NCI-H345 (cell line): ENCODE data around the gene FSCN2.

ENCODE experiments used
- DNase-seq: peaks from one replicate; lab custom pipeline; 2025; lab: John Stamatoyannopoulos, UW

FSCN2 gene

GRCh38 chr17:81489998-81490992 lies 37.9 kb upstream of the FSCN2 start:
- no peak for DNase-seq

- no peak for DNase-seq
Observed at GRCh38 chr17:81491181-81491581, 37.0 kb upstream of the FSCN2 start.

GRCh38 chr17:81491761-81492160 lies 36.4 kb upstream of the FSCN2 start:
- no peak for DNase-seq

GRCh38 chr17:81492202-81492601 lies 36.0 kb upstream of the FSCN2 start:
- no peak for DNase-seq

GRCh38 chr17:81492706-81493105 lies 35.5 kb upstream of the FSCN2 start:
- DNase-seq = no peak

GRCh38 chr17:81493198-81494038 lies 34.8 kb upstream of the FSCN2 start:
- DNase-seq = no peak

- peak; percentile 35 for DNase-seq
Observed at GRCh38 chr17:81494626-81495377, 33.4 kb upstream of the FSCN2 start.

- DNase-seq = no peak
Observed at GRCh38 chr17:81498953-81499600, 29.1 kb upstream of the FSCN2 start.

GRCh38 chr17:81499601-81499970 lies 28.6 kb upstream of the FSCN2 start:
- DNase-seq = no peak

- DNase-seq = no peak
Observed at GRCh38 chr17:81500047-81500446, 28.1 kb upstream of the FSCN2 start.

- no peak for DNase-seq
Observed at GRCh38 chr17:81502471-81503017, 25.6 kb upstream of the FSCN2 start.

- DNase-seq = no peak
Observed at GRCh38 chr17:81503619-81504018, 24.6 kb upstream of the FSCN2 start.

GRCh38 chr17:81508639-81509206 lies 19.5 kb upstream of the FSCN2 start:
- DNase-seq = no peak

GRCh38 chr17:81509207-81509971 lies 18.8 kb upstream of the FSCN2 start:
- peak; percentile 49 for DNase-seq

GRCh38 chr17:81509972-81510784 lies 18.0 kb upstream of the FSCN2 start:
- no peak for DNase-seq

- DNase-seq = no peak
Observed at GRCh38 chr17:81510785-81511553, 17.2 kb upstream of the FSCN2 start.

- no peak for DNase-seq
Observed at GRCh38 chr17:81511554-81511803, 16.7 kb upstream of the FSCN2 start.

- DNase-seq = no peak
Observed at GRCh38 chr17:81511804-81512561, 16.2 kb upstream of the FSCN2 start.
